KOPT-K1 (cell line): ENCODE data around the gene TSPAN33.
"Not testable (repeated sequence)": the region's sequence is repeated elsewhere in the genome, so short reads cannot be mapped to it uniquely, and the experiment has no call there.

ENCODE experiments used
- H3K27ac ChIP-seq: fragments of 200-600 bp; sonication (generic); 2 replicates; pipeline ENCODE4 v1.5.1; 2016; ENCODE audit warnings: antibody characterized with exemption, mild to moderate bottlenecking, low read depth, low read length; ENCODE audit not compliant: poor library complexity, severe bottlenecking
- H3K36me3 ChIP-seq: fragments of 200-600 bp; sonication (generic); 2 replicates; pipeline ENCODE4 v1.5.1; 2017; ENCODE audit warnings: antibody characterized with exemption, mild to moderate bottlenecking, low read length, moderate library complexity; ENCODE audit not compliant: insufficient read depth
- H3K9me3 ChIP-seq: fragments of 200-600 bp; sonication (generic); 2 replicates; pipeline ENCODE4 v1.5.1; 2017; ENCODE audit warnings: antibody characterized with exemption, low read length, mild to moderate bottlenecking; ENCODE audit not compliant: insufficient read depth, poor library complexity, severe bottlenecking

TSPAN33 gene

GRCh38 chr7:129144095-129144833 lies at the start of gene TSPAN33:
Gene TSPAN33 (plus strand): TSS chr7:129144707. CDS start chr7:129144981, 274 bp downstream.
- peak within 1 kb of the TSS; percentile 5 for H3K27ac ChIP-seq
- H3K9me3 ChIP-seq, result no peaks in the 10 kb centered on the region
- no peaks in the 10 kb centered on the region for H3K36me3 ChIP-seq

GRCh38 chr7:129095258-129095657 lies 49.2 kb upstream of the TSPAN33 start:
- no peaks in the 10 kb centered on the region for H3K36me3 ChIP-seq
- peak overlapping the region; percentile 38 for H3K27ac ChIP-seq
- no peaks in the 10 kb centered on the region for H3K9me3 ChIP-seq

DNA sequence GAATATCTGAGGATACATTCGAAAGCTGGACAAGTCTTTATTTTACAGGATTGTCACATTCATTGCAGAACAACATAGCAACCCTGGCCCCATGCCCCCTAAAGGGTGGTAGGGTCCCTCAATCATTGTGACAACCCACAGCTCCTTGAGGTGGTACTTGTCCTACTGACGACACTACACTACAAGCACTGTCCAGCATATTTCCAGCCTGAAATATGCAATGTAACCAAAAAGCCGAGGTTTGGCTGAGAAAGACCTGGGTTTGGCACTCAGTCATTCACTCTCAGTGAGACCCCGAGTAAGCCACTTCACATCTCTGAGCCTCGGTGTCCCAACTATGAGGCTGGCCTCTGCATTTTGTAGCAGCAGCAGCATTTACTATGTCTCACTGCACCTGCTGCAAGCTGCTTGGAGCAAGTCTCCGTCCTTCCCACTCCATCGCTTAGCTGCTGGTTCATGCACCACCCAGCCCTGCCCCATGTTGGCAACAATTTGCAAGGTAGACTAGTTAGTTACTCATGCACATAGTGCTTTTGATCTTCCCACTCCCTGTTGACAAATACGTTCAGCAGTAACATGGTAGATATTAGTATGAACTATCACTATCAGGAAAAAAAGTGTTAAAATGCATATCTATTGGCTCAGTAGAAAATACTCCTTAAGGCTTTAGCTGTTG lies 46.0 kb upstream of the TSPAN33 start:
- no peaks in the 10 kb centered on the region for H3K9me3 ChIP-seq
- H3K27ac ChIP-seq, result no peak overlapping the region
- H3K36me3 ChIP-seq, result no peaks in the 10 kb centered on the region

- Histone ChIP-seq H3K9me3 (no peaks in the 10 kb centered on the region), H3K27ac (no peak overlapping the region), H3K36me3 (no peaks in the 10 kb centered on the region)
These were observed 43.7 kb upstream of the TSPAN33 start for GRCh38 chr7:129100827-129101166.

- Histone ChIP-seq H3K27ac (no peak overlapping the region), H3K9me3 (no peaks in the 10 kb centered on the region), H3K36me3 (no peaks in the 10 kb centered on the region)
These were observed 42.8 kb upstream of the TSPAN33 start for GRCh38 chr7:129101746-129102145.

DNA sequence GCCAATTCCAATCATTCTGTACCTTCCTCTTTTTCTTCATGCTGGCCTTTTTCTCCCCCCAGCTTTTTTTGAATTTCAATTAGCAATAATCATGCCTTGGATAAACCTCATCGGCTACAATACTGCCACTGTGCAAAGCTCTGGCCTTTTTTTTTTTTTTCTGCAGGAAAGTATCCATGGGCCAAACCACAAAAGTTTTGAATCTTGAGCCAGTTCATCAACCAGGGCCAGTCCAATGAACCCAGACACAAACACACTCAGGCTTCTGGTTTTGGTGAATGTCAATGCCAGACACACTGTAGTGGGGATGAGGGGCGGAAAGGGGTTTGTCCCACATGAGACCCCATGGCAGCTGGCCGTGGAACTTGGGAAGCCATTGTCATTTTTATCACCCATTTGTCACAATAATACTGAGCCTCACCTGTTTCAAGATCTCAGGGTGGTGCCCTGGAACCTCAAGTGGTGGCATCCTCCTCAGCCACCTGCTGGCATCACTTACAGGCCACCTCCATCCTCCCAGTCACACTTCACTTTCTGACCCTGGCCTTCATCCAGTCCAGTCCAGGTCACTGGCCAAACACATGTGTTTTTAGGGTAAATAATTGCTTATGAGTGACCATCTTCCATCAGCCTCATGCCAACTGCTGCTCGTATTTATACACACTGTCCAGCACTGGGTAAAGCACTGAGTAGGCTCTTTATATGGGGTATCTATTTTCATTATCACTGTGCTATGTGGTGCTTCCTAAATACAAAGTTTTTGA lies 40.8 kb upstream of the TSPAN33 start:
- no peak overlapping the region for H3K27ac ChIP-seq
- H3K9me3 ChIP-seq, result no peaks in the 10 kb centered on the region
- H3K36me3 ChIP-seq, result no peaks in the 10 kb centered on the region

- H3K36me3 ChIP-seq, result no peaks in the 10 kb centered on the region
- no peaks in the 10 kb centered on the region for H3K9me3 ChIP-seq
- H3K27ac ChIP-seq, result no peak overlapping the region
These were observed 35.9 kb upstream of the TSPAN33 start for GRCh38 chr7:129108581-129108980.

DNA sequence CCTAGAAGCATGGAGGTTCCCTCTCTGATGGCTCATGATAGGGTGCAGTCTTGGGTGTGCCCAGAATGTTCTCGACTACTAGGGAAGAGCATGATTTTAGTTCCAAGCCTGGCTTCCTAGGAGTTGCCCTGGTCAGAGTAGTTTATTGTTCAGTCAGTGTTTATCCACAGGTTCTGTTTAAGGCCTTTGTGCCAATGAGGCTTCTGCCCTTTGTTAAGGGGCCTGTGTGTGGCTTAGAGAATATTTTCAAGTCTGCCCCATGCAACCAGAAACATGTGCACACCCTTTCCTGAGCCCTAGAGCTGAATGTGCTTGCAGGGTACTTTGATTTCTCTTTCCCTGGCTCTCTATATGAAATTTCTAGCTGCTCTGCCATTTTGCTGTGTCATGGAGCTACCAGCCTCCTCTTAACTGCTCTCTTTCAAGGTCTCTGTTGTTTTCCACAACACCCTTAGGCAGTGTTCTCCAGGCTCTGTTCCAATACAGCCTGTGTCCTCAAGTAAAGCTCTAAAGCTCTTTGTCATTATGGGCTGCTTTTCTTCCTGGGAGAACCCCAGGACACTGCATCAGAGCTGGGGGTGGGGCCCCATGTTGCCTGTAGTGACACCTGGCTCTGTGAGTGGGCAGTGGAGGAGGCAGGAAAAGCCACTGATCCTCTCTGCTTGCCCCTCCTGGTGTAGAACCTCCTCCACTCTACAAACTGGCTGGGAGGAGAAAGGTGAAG lies 34.1 kb upstream of the TSPAN33 start:
- Histone ChIP-seq H3K36me3 (no peaks in the 10 kb centered on the region), H3K27ac (no peak overlapping the region), H3K9me3 (peaks cover 5% of the 10 kb centered on the region)

DNA sequence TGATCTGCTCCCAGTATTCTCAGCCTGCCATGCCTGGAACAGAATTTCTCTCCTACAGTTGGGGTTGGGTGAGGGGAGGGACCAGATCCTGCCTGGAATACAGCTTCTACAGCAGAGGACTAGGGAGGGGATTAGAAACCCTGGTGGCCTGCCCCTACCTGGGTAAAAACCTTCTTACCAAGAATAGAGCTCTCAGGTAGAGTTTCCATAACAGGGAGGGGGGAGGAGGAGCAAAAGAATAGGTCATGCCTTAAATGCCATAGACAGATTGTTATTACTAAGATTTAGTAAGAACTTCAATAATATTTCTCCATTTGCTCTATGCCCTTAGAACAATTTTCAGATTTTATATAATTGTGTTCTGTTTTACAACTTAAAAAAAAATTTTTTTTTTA lies 33.5 kb upstream of the TSPAN33 start:
- H3K9me3 ChIP-seq, result peaks cover 7% of the 10 kb centered on the region

GRCh38 chr7:129115676-129116075 lies 28.8 kb upstream of the TSPAN33 start:
- Histone ChIP-seq H3K9me3 (peaks cover 10% of the 10 kb centered on the region), H3K36me3 (no peaks in the 10 kb centered on the region), H3K27ac (no peak overlapping the region)

More for the DNA sequence above, 33.5 kb upstream of the TSPAN33 start:
- no peak overlapping the region for H3K27ac ChIP-seq
- no peaks in the 10 kb centered on the region for H3K36me3 ChIP-seq

GRCh38 chr7:129118182-129118581 lies 26.3 kb upstream of the TSPAN33 start:
- H3K9me3 ChIP-seq, result peaks cover 26% of the 10 kb centered on the region
- H3K27ac ChIP-seq, result no peak overlapping the region
- no peaks in the 10 kb centered on the region for H3K36me3 ChIP-seq

GRCh38 chr7:129118976-129119375 lies 25.5 kb upstream of the TSPAN33 start:
- Histone ChIP-seq H3K9me3 (peaks cover 26% of the 10 kb centered on the region), H3K36me3 (no peaks in the 10 kb centered on the region), H3K27ac (no peak overlapping the region)

GRCh38 chr7:129121501-129122077 lies 22.9 kb upstream of the TSPAN33 start:
- H3K36me3 ChIP-seq, H3K27ac ChIP-seq: not testable (repeated sequence)

GRCh38 chr7:129122078-129122750 lies 22.3 kb upstream of the TSPAN33 start:
- Histone ChIP-seq H3K9me3 (peaks cover 19% of the 10 kb centered on the region), H3K27ac (no peak overlapping the region)

More at GRCh38 chr7:129121501-129122077, 22.9 kb upstream of the TSPAN33 start:
- peaks cover 19% of the 10 kb centered on the region for H3K9me3 ChIP-seq

More at GRCh38 chr7:129122078-129122750, 22.3 kb upstream of the TSPAN33 start:
- no peaks in the 10 kb centered on the region for H3K36me3 ChIP-seq
